Body of pancreas (tissue), 4 donors: Measurements from ENCODE around the gene GLI3. TPM values are rescaled to one million over a fixed set of nuclear protein-coding genes. Genes with fewer than 3 reads are reported as not detected.

ENCODE experiments used
- ATAC-seq: fragments of 150-250 bp; one replicate; pipeline ENCODE4 v1.9.1; 2016
- DNase-seq, 4 donors: peaks; one replicate each; pipeline ENCODE4 v3.0.0-alpha.2; 2019
- H3K27ac ChIP-seq, 4 donors: fragments of 200-600 bp; sonication (generic); 1 replicate in 3 of 4; 2 replicates in 1 of 4; pipeline versions ENCODE4 v1.5.1 to v1.6.1; 2016 to 2019; ENCODE audit warnings: mild to moderate bottlenecking in 1 of 4, mixed read lengths in 1 of 4, moderate library complexity in 1 of 4
- H3K27me3 ChIP-seq, 2 donors: fragments of 200-600 bp; sonication (generic); one replicate each; pipeline ENCODE4 v1.6.0; 2016; ENCODE audit warnings: mild to moderate bottlenecking in 1 of 2
- H3K36me3 ChIP-seq, 2 donors: fragments of 200-600 bp; sonication (generic); replicated peaks in 1 of 2; 2 replicates each; pipeline ENCODE4 v1.5.1; 2016; ENCODE audit warnings: low read depth in 2 of 2; ENCODE audit not compliant: insufficient read depth in 1 of 2
- H3K4me1 ChIP-seq: fragments of 200-600 bp; sonication (generic); one replicate; pipeline ENCODE4 v1.6.0; 2016
- H3K4me3 ChIP-seq, 2 donors: fragments of 200-600 bp; sonication (generic); 1 replicate in 1 of 2; 2 replicates in 1 of 2; pipeline ENCODE4 v1.5.1; 2016 to 2019
- H3K9me3 ChIP-seq, 3 donors: fragments of 200-600 bp; sonication (generic); 1 replicate in 2 of 3; 2 replicates in 1 of 3; pipeline ENCODE4 v1.5.1; 2016
- CTCF ChIP-seq, 7 experiments: fragments of 450-650 bp in 4 of 7; fragments of 200-600 bp in 3 of 7; sonication (generic) in 3 of 7; IDR thresholded peaks; one replicate each; pipeline ENCODE4 v1.5.1; 2016 to 2019; ENCODE audit warnings: antibody characterized with exemption in 7 of 7
- POLR2A ChIP-seq, 3 donors: fragments of 450-650 bp; IDR thresholded peaks; one replicate each; pipeline ENCODE4 v1.6.1; 2016; ENCODE audit warnings: antibody characterized with exemption in 3 of 3, mild to moderate bottlenecking in 2 of 3
- WGBS, 2 donors: methylation state at CpG; one replicate each; pipeline ENCODE4 v1.1.5; 2017; 5-methylcytosine and 5-hydroxymethylcytosine counted together
- intact Hi-C: fragments of 100-400 bp; cut with DNase I; formaldehyde crosslinking; loops from one replicate; pipeline ENCODE4 v1.15.1; 2023
- total RNA-seq, 2 donors: library from RNA; depleted of rRNA; stranded (reverse); fragments of >200 nt; gene quantifications; one replicate each; pipeline ENCODE4 v1.1.0, GENCODE V29; 2016

The GLI3 gene
- total RNA-seq, 2 donors from 2014 or later: 1.0 to 2.0 TPM

- DNase-seq (no peak), ATAC-seq (no peak)
- WGBS, 2 donors: 70 to 73% methylated on average over 14 of the region's 14 CpGs
- no peak overlapping the region for H3K4me3 ChIP-seq
- H3K27ac ChIP-seq: no peak overlapping the region
- TF ChIP-seq POLR2A (IDR thresholded peaks at IDR 0.05): no peak
- TF ChIP-seq CTCF (IDR thresholded peaks at IDR 0.05): no peak
- H3K27me3 ChIP-seq: no peaks in the 10 kb centered on the region
- H3K9me3 ChIP-seq: no peaks in the 10 kb centered on the region
- intact Hi-C loops: no loop called here
- H3K36me3 ChIP-seq: no peaks in the 10 kb centered on the region
- no peaks in the 10 kb centered on the region for H3K4me1 ChIP-seq
These were observed 93.1 kb downstream of the GLI3 start for GRCh38 chr7:42143711-42144600.

GRCh38 chr7:42142089-42142488, 94.9 kb downstream of the GLI3 start:
- TF ChIP-seq POLR2A (IDR thresholded peaks at IDR 0.05) (no peak), CTCF (IDR thresholded peaks at IDR 0.05) (no peak)
- H3K4me3 ChIP-seq: no peak overlapping the region
- no peak for ATAC-seq
- H3K36me3 ChIP-seq: no peaks in the 10 kb centered on the region
- no peaks in the 10 kb centered on the region for H3K4me1 ChIP-seq
- no peaks in the 10 kb centered on the region for H3K27me3 ChIP-seq
- H3K9me3 ChIP-seq: no peaks in the 10 kb centered on the region
- DNase-seq: no peak
- intact Hi-C loops: no loop called here
- no peak overlapping the region for H3K27ac ChIP-seq
- 81 to 86% methylated on average over 4 of the region's 4 CpGs for WGBS, 2 donors

GRCh38 chr7:42139751-42140150, 97.3 kb downstream of the GLI3 start:
- no peak for TF ChIP-seq CTCF (IDR thresholded peaks at IDR 0.05)
- no peak for TF ChIP-seq POLR2A (IDR thresholded peaks at IDR 0.05)
- no peak overlapping the region for H3K4me3 ChIP-seq
- intact Hi-C loops: no loop called here
- no peaks in the 10 kb centered on the region for H3K27me3 ChIP-seq
- WGBS, 2 donors: 79 to 96% methylated on average over 4 of the region's 4 CpGs
- no peaks in the 10 kb centered on the region for H3K4me1 ChIP-seq
- no peak overlapping the region for H3K27ac ChIP-seq
- ATAC-seq (no peak), DNase-seq (no peak)
- H3K36me3 ChIP-seq: no peaks in the 10 kb centered on the region
- H3K9me3 ChIP-seq: no peaks in the 10 kb centered on the region

GRCh38 chr7:42138691-42139090, 98.3 kb downstream of the GLI3 start:
- intact Hi-C loops: no loop called here
- H3K9me3 ChIP-seq: no peaks in the 10 kb centered on the region
- 43 to 48% methylated on average over 6 of the region's 6 CpGs for WGBS, 2 donors
- H3K4me3 ChIP-seq: no peak overlapping the region
- no peak overlapping the region for H3K27ac ChIP-seq
- DNase-seq (no peak), ATAC-seq (no peak)
- H3K36me3 ChIP-seq: no peaks in the 10 kb centered on the region
- H3K4me1 ChIP-seq: no peaks in the 10 kb centered on the region
- no peaks in the 10 kb centered on the region for H3K27me3 ChIP-seq
- TF ChIP-seq CTCF (IDR thresholded peaks at IDR 0.05) (no peak), POLR2A (IDR thresholded peaks at IDR 0.05) (no peak)

- no peak for DNase-seq
- no peak overlapping the region for H3K27ac ChIP-seq
- no peaks in the 10 kb centered on the region for H3K4me1 ChIP-seq
- no peak overlapping the region for H3K4me3 ChIP-seq
- no peaks in the 10 kb centered on the region for H3K9me3 ChIP-seq
- no peak for ATAC-seq
- intact Hi-C loops: no loop called here
- TF ChIP-seq POLR2A (IDR thresholded peaks at IDR 0.05) (no peak), CTCF (IDR thresholded peaks at IDR 0.05) (no peak)
- WGBS, 2 donors: 44 to 46% methylated on average over 4 of the region's 4 CpGs
- no peaks in the 10 kb centered on the region for H3K27me3 ChIP-seq
- H3K36me3 ChIP-seq: no peaks in the 10 kb centered on the region
These were observed 99.1 kb downstream of the GLI3 start for GRCh38 chr7:42137941-42138340.
